Cardiac muscle cell (in vitro differentiated cells and primary cell): Measurements from ENCODE around the gene PEBP1. TPM values are rescaled to one million over a fixed set of nuclear protein-coding genes. Genes with fewer than 3 reads are reported as not detected.

Experiments
- DNase-seq, 2 donors: peaks; one replicate each; pipeline versions ENCODE4 v3.0.0 to v3.0.0-alpha.2; 2010 to 2017; ENCODE audit warnings: low read depth in 1 of 2, low spot score in 1 of 2
- H3K27ac ChIP-seq: fragments of 200-600 bp; sonication (generic); 2 replicates; pipeline ENCODE4 v1.5.1; 2016
- H3K27me3 ChIP-seq: fragments of 200-600 bp; sonication (generic); 2 replicates; pipeline ENCODE4 v1.6.0; 2016; ENCODE audit warnings: control low read depth
- H3K36me3 ChIP-seq: fragments of 200-600 bp; sonication (generic); 2 replicates; pipeline ENCODE4 v1.5.1; 2016; ENCODE audit warnings: control low read depth
- H3K4me1 ChIP-seq: fragments of 200-600 bp; sonication (generic); 2 replicates; pipeline ENCODE4 v1.8.1; 2017; ENCODE audit warnings: low read depth, mild to moderate bottlenecking, mixed run types
- H3K4me3 ChIP-seq: fragments of 200-600 bp; sonication (generic); 2 replicates; pipeline ENCODE4 v1.5.1; 2016; ENCODE audit warnings: mild to moderate bottlenecking
- H3K9me3 ChIP-seq: fragments of 200-600 bp; sonication (generic); 2 replicates; pipeline ENCODE4 v1.5.1; 2017; ENCODE audit warnings: low read depth, mild to moderate bottlenecking, control low read depth
- polyA plus RNA-seq: library from polyadenylated mRNA; unstranded; fragments of >200 nt; fragmentation: Nextera tagmentation; extraction: Ambion mirVana; gene quantifications from 2 replicates; pipeline ENCODE4 v1.2.1, GENCODE V29; 2016
- total RNA-seq: library from RNA; depleted of rRNA; stranded (reverse); fragments of >200 nt; gene quantifications from 2 replicates; pipeline ENCODE4 v1.2.3, GENCODE V29; 2016
- TF ChIP-seq, protein P1 (sequence below): IDR thresholded peaks from 2 replicates; pipeline ENCODE4 v1.5.1; 2012; ENCODE audit warnings: low read depth, mild to moderate bottlenecking, low read length

The PEBP1 gene
- total and polyA plus RNA-seq, 2 experiments from 2014 or later, result 408 to 468 TPM

DNA sequence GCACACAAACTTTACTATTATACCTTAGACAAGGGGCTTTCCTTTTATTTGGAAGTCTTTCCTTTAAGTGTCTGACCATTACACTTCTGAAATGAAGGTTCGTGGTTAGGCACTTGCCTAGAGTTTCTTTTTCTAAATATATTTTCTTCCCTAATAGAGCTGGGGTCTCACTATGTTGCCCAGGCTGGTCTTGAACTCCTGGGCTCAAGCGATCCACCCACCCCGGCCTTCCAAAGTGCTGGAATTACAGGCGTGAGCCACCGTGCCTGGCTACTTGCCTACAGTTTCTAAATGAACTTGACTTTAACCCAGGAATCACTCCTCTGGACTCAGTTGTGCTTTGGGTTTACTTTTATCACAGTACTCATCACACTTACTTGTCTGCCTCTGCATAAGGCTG, 57.6 kb downstream of the PEBP1 start:
- no peaks in the 10 kb centered on the region for H3K36me3 ChIP-seq
- H3K4me1 ChIP-seq, result peaks cover 12% of the 10 kb centered on the region
- TF ChIP-seq, protein P1, sequence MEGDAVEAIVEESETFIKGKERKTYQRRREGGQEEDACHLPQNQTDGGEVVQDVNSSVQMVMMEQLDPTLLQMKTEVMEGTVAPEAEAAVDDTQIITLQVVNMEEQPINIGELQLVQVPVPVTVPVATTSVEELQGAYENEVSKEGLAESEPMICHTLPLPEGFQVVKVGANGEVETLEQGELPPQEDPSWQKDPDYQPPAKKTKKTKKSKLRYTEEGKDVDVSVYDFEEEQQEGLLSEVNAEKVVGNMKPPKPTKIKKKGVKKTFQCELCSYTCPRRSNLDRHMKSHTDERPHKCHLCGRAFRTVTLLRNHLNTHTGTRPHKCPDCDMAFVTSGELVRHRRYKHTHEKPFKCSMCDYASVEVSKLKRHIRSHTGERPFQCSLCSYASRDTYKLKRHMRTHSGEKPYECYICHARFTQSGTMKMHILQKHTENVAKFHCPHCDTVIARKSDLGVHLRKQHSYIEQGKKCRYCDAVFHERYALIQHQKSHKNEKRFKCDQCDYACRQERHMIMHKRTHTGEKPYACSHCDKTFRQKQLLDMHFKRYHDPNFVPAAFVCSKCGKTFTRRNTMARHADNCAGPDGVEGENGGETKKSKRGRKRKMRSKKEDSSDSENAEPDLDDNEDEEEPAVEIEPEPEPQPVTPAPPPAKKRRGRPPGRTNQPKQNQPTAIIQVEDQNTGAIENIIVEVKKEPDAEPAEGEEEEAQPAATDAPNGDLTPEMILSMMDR, result no peak
- H3K4me3 ChIP-seq, result no peak overlapping the region
- no peak overlapping the region for H3K27ac ChIP-seq
- no peaks in the 10 kb centered on the region for H3K27me3 ChIP-seq
- no peak for DNase-seq
- H3K9me3 ChIP-seq, result no peaks in the 10 kb centered on the region

GRCh38 chr12:118193958-118194357, 58.0 kb downstream of the PEBP1 start:
- Histone ChIP-seq H3K9me3 (no peaks in the 10 kb centered on the region), H3K4me3 (no peak overlapping the region), H3K27me3 (no peaks in the 10 kb centered on the region), H3K4me1 (peaks cover 11% of the 10 kb centered on the region), H3K36me3 (no peaks in the 10 kb centered on the region), H3K27ac (no peak overlapping the region)
- DNase-seq, result no peak
- TF ChIP-seq, protein P1, result no peak

Other genes with a start within 250 kb of the PEBP1 start
- gene KSR2, start 167.1 kb upstream of the PEBP1 start, total RNA-seq, result under 0.01 and 0.04 TPM in 2 replicates
- 0.02 TPM in 2 replicates for gene KSR2, start 167.1 kb upstream of the PEBP1 start, polyA plus RNA-seq
- 25.6 and 28.4 TPM in 2 replicates for gene RFC5, start 119.4 kb upstream of the PEBP1 start, total RNA-seq
- gene RFC5, start 119.4 kb upstream of the PEBP1 start, polyA plus RNA-seq, result 27.4 and 31.5 TPM in 2 replicates
- 38.0 and 54.3 TPM in 2 replicates for gene WSB2, start 74.9 kb upstream of the PEBP1 start, total RNA-seq
- gene WSB2, start 74.9 kb upstream of the PEBP1 start, polyA plus RNA-seq, result 31.7 and 31.9 TPM in 2 replicates
- 9.0 and 10.9 TPM in 2 replicates for gene VSIG10, start 32.1 kb upstream of the PEBP1 start, total RNA-seq
- gene VSIG10, start 32.1 kb upstream of the PEBP1 start, polyA plus RNA-seq, result 6.7 and 7.2 TPM in 2 replicates
- 8.3 and 13.9 TPM in 2 replicates for gene TAOK3, start 236.8 kb downstream of the PEBP1 start, total RNA-seq
- 10.5 and 25.3 TPM in 2 replicates for gene TAOK3, start 236.8 kb downstream of the PEBP1 start, polyA plus RNA-seq
- 44.7 and 50.9 TPM in 2 replicates for gene SUDS3, start 240.4 kb downstream of the PEBP1 start, total RNA-seq
- 30.4 and 33.8 TPM in 2 replicates for gene SUDS3, start 240.4 kb downstream of the PEBP1 start, polyA plus RNA-seq